ACC112 (cell line): ENCODE results near the gene TSC22D4.
"Not testable (repeated sequence)": the region's sequence is repeated elsewhere in the genome, so short reads cannot be mapped to it uniquely, and the experiment has no call there.

ENCODE experiments used
- H2AFZ ChIP-seq: fragments of 200-600 bp; sonication (generic); one replicate; pipeline ENCODE4 v1.6.0; 2017; ENCODE audit warnings: antibody characterized with exemption, low read length; ENCODE audit not compliant: unreplicated experiment
- H3K27ac ChIP-seq: fragments of 200-600 bp; sonication (generic); 2 replicates; pipeline ENCODE4 v1.5.1; 2014; ENCODE audit warnings: low read depth, mild to moderate bottlenecking, antibody characterized with exemption, low read length, moderate library complexity
- H3K27me3 ChIP-seq: fragments of 200-600 bp; sonication (generic); 2 replicates; pipeline ENCODE4 v1.6.1; 2014; ENCODE audit warnings: mild to moderate bottlenecking, antibody characterized with exemption, low read length, moderate library complexity, mixed read lengths; ENCODE audit not compliant: insufficient read depth
- H3K36me3 ChIP-seq: fragments of 200-600 bp; sonication (generic); 2 replicates; pipeline ENCODE4 v1.6.1; 2016; ENCODE audit warnings: mild to moderate bottlenecking, antibody characterized with exemption, low read length, moderate library complexity, mixed read lengths; ENCODE audit not compliant: insufficient read depth
- H3K4me1 ChIP-seq: fragments of 200-600 bp; sonication (generic); one replicate; pipeline ENCODE4 v1.6.1; 2016; ENCODE audit warnings: low read length, mixed read lengths; ENCODE audit not compliant: insufficient read depth, unreplicated experiment, control insufficient read depth
- H3K4me3 ChIP-seq: fragments of 200-600 bp; sonication (generic); 2 replicates; pipeline ENCODE4 v1.5.1; 2014; ENCODE audit warnings: mild to moderate bottlenecking, low read depth, low read length
- H3K79me2 ChIP-seq: fragments of 200-600 bp; sonication (generic); one replicate; pipeline ENCODE4 v1.6.0; 2016; ENCODE audit warnings: low read length; ENCODE audit not compliant: control insufficient read depth, unreplicated experiment, insufficient read depth

TSC22D4 gene

GRCh38 chr7:100513212-100513810 is 34.3 kb upstream of the TSC22D4 start:
- peaks cover 18% of the 10 kb centered on the region for H3K4me1 ChIP-seq
- no peak overlapping the region for H2AFZ ChIP-seq
- no peaks in the 10 kb centered on the region for H3K27me3 ChIP-seq
- H3K27ac ChIP-seq: no peak overlapping the region
- no peaks in the 10 kb centered on the region for H3K79me2 ChIP-seq
- H3K4me3 ChIP-seq: no peak overlapping the region
- no peaks in the 10 kb centered on the region for H3K36me3 ChIP-seq

- Histone ChIP-seq H2AFZ (no peak overlapping the region), H3K79me2 (no peaks in the 10 kb centered on the region), H3K4me3 (no peak overlapping the region), H3K36me3 (no peaks in the 10 kb centered on the region), H3K4me1 (peaks cover 9% of the 10 kb centered on the region), H3K27ac (no peak overlapping the region), H3K27me3 (no peaks in the 10 kb centered on the region)
These were observed 31.6 kb upstream of the TSC22D4 start for GRCh38 chr7:100510437-100511239.

DNA sequence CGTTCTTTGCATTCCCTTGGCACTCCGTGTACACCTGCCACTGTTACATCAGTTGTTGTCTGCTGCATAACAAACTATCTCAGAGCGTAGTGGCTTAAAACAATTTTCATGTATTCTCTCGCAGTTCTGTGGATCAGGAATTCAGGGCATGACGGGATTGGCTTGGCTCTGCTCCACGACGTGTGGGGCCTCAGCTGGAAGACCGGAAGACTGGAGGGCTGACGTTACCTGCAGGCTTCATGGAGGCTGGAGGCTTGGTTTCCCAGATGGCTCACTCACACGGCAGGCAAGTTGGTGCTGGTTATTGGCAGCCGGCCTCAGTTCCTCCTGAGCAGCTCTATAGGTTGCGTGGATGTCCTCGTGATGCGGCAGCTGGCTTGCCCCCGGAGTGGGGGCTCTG is 30.2 kb upstream of the TSC22D4 start:
- no peak overlapping the region for H2AFZ ChIP-seq
- H3K36me3 ChIP-seq: no peaks in the 10 kb centered on the region
- H3K27ac ChIP-seq: no peak overlapping the region
- H3K27me3 ChIP-seq: no peaks in the 10 kb centered on the region
- no peaks in the 10 kb centered on the region for H3K79me2 ChIP-seq
- H3K4me1 ChIP-seq: no peaks in the 10 kb centered on the region
- H3K4me3 ChIP-seq: no peak overlapping the region

- Histone ChIP-seq H3K27me3 (no peaks in the 10 kb centered on the region), H2AFZ (no peak overlapping the region)
These were observed 27.4 kb upstream of the TSC22D4 start for GRCh38 chr7:100506356-100506923.

DNA sequence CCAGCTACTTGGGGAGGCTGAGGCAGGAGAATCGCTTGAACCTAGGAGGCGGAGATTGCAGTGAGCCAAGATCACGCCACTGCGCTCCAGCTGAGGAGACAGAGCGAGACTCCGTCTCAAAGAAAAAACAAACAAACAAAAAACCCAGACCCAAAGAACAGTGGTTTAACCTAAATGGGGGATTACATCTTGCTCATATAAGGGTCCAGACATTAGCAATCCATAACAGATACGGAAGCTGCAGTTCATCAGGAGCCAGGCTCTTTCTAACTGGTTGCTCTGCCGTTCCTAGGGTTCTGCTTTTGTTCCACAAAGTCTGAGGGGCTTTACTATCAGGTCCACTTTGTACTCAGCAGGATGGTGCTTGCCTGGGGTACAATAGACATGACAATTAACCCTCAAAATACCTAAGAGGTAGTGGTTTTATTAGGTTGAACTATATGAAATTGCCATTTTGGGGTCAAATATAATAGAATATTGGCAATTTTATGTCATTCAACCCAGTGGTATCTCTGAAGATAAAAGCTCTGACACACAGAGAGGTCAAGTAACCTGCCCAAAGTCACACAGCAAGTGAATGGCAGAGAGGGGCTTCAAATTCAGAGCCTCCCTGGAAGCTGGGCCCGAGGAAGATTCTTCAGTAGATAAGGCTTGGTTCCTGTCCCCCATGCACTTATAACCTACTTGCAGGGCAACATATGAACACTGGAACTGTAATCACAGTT is 26.0 kb upstream of the TSC22D4 start:
- peaks cover 13% of the 10 kb centered on the region for H3K4me1 ChIP-seq
- H2AFZ ChIP-seq: no peak overlapping the region
- H3K4me3 ChIP-seq: no peak overlapping the region
- H3K79me2 ChIP-seq: no peaks in the 10 kb centered on the region
- H3K27ac ChIP-seq: no peak overlapping the region
- H3K36me3 ChIP-seq: no peaks in the 10 kb centered on the region
- H3K27me3 ChIP-seq: no peaks in the 10 kb centered on the region

More at GRCh38 chr7:100506356-100506923, 27.4 kb upstream of the TSC22D4 start:
- Histone ChIP-seq H3K36me3 (no peaks in the 10 kb centered on the region), H3K79me2 (no peaks in the 10 kb centered on the region), H3K4me3 (no peak overlapping the region), H3K27ac (no peak overlapping the region), H3K4me1 (peaks cover 13% of the 10 kb centered on the region)

GRCh38 chr7:100504031-100504430 is 25.0 kb upstream of the TSC22D4 start:
- H3K4me3 ChIP-seq, H3K27me3 ChIP-seq, H3K79me2 ChIP-seq, H3K27ac ChIP-seq, H3K36me3 ChIP-seq: not testable (repeated sequence)
- H3K4me1 ChIP-seq: peaks cover 13% of the 10 kb centered on the region
- peak overlapping the region; percentile 1 for H2AFZ ChIP-seq

DNA sequence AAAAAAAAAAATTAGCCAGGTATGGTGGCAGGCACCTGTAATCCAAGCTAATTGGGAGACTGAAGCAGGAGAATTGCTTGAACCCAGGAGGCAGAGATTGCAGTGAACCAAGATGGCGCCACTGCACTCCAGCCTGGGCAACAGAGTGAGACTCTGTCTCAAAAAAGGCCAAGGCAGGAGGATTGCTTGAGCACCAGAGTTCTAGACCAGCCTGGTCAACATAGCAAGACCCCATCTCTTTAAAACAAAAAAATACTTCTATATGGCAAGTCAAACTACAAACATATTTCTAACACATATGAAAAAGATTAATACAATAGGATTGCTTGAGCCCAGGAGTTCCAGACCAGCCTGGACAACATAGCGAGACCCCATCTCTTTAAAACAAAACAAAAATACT is 21.7 kb upstream of the TSC22D4 start:
- H3K36me3 ChIP-seq, H3K4me3 ChIP-seq, H3K79me2 ChIP-seq, H3K27me3 ChIP-seq, H3K27ac ChIP-seq, H2AFZ ChIP-seq: not testable (repeated sequence)
- H3K4me1 ChIP-seq: peaks cover 13% of the 10 kb centered on the region

DNA sequence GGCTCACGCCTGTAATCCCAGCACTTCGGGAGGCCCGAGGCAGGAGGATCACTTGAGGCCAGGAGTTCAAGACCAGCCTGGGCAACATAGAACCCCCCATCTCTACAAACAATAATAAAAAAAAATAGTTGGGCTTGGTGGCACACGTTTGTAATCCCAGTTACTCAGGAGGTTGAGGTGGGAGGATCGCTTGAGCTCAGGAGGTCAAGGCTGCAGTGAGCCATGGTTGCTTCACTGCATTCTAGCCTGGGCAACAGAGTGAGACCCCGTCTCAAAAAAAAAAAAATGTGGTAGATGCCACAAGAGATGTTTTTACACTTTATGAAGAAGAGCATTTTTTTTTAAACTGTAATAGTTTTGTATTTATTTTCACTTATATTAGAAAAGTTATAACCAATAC is 17.5 kb upstream of the TSC22D4 start:
- H3K79me2 ChIP-seq: no peaks in the 10 kb centered on the region
- no peaks in the 10 kb centered on the region for H3K36me3 ChIP-seq
- no peak overlapping the region for H3K27ac ChIP-seq
- H3K4me3 ChIP-seq: no peak overlapping the region
- no peaks in the 10 kb centered on the region for H3K27me3 ChIP-seq
- no peak overlapping the region for H2AFZ ChIP-seq
- H3K4me1 ChIP-seq: no peaks in the 10 kb centered on the region

DNA sequence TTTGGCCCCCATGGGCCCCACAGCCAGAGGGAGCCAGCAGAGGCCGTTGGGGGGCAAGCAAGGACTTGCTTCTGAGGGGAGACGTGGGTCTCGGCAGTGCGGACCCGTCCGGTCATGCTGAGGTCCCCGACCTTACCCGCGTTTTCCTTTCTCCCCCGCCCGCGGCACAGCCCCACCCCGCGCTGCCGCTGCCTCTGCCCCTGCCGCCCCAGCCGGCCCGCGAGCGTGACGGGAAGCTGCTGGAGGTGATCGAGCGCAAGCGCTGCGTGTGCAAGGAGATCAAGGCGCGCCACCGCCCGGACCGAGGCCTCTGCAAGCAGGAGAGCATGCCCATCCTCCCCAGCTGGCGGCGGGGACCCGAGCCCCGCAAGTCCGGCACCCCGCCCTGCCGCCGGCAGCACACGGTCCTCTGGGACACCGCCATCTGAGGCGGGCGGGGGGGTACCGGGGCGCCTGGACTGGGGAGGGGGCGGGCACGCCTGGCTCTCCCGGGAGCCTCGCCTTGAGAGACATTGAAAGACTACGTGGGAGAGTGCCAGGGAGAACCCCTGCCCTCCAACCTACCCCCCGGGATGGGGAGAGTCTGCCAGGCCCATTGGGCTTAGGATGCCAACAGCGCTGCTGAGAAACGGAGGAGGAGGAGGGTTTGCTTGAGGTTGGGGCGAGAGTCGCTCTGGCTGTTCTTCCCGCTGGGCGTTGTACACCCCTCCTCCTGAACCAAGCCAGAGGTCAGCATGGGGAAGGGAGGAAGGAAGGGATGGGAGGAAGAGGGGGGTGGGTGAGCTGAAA is 14.7 kb upstream of the TSC22D4 start:
- Histone ChIP-seq H3K36me3 (no peaks in the 10 kb centered on the region), H3K27me3 (no peaks in the 10 kb centered on the region), H3K79me2 (no peaks in the 10 kb centered on the region), H3K4me3 (no peak overlapping the region; the same call in 1 of the 2 replicates), H3K27ac (no peak overlapping the region), H2AFZ (no peak overlapping the region), H3K4me1 (no peaks in the 10 kb centered on the region)
